K562 (cell line): ENCODE data around the gene GRK4. TPM values are rescaled to one million over a fixed set of nuclear protein-coding genes. Genes with fewer than 3 reads are reported as not detected.
A peak's percentile ranks its signal among the peaks of the same experiment; 100 is the strongest.

Experiments used
- BACH1 ChIP-seq: fragments of 200-800 bp; sonication (Bioruptor generic); IDR thresholded peaks from 2 replicates; pipeline ENCODE4 v1.6.1; 2016; ENCODE audit warnings: missing genetic modification characterization, missing compliant biosample characterization
- CBFA2T2 ChIP-seq: fragments of 450-650 bp; conservative IDR thresholded peaks from 2 replicates; pipeline ENCODE4 v1.6.1; 2017; ENCODE audit warnings: mild to moderate bottlenecking
- CREM ChIP-seq: IDR thresholded peaks from 2 replicates; pipeline ENCODE4 v1.6.1; 2014; ENCODE audit warnings: antibody characterized with exemption, low read depth
- FOXJ2 ChIP-seq: fragments of 200-800 bp; sonication (Bioruptor generic); IDR thresholded peaks from 2 replicates; pipeline ENCODE4 v1.6.1; 2016; ENCODE audit warnings: missing genetic modification characterization, missing compliant biosample characterization
- HDAC2 ChIP-seq: fragments of 450-650 bp; IDR thresholded peaks from 2 replicates; pipeline ENCODE4 v1.6.1; 2016; ENCODE audit warnings: mild to moderate bottlenecking
- HDAC8 ChIP-seq: fragments of 450-650 bp; IDR thresholded peaks from 2 replicates; pipeline ENCODE4 v1.6.1; 2016; ENCODE audit warnings: mild to moderate bottlenecking, missing genetic modification characterization, moderate library complexity, missing compliant biosample characterization
- ID3 ChIP-seq, 2 experiments: fragments of 250-450 bp in 1 of 2; fragments of 450-650 bp in 1 of 2; sonication (Bioruptor Pico) in 1 of 2; IDR thresholded peaks; 2 replicates each; pipeline versions ENCODE4 v1.6.1 to v1.8.0; 2016 to 2021; ENCODE audit warnings: mild to moderate bottlenecking in 2 of 2, moderate library complexity in 2 of 2, missing compliant biosample characterization in 1 of 2, missing genetic modification characterization in 1 of 2
- JUND ChIP-seq, 2 experiments: IDR thresholded peaks; 2 replicates in 1 of 2; 3 replicates in 1 of 2; pipeline ENCODE4 v1.6.1; 2011; ENCODE audit warnings: borderline replicate concordance in 2 of 2, low read depth in 2 of 2, low read length in 2 of 2, improper control_type of control experiment in 1 of 2, missing biosample characterization in 1 of 2, missing genetic modification characterization in 1 of 2, missing genetic modification reagents in 1 of 2
- NELFE ChIP-seq: IDR thresholded peaks from 2 replicates; pipeline ENCODE4 v1.6.1; 2011; ENCODE audit warnings: mild to moderate bottlenecking; ENCODE audit not compliant: insufficient read depth, insufficient read length
- PREB ChIP-seq: sonication (generic); formaldehyde crosslinking; IDR thresholded peaks from 2 replicates; pipeline ENCODE4 v1.8.1; 2023; ENCODE audit warnings: mild to moderate bottlenecking, missing genetic modification reagents
- PRMT5 ChIP-seq: sonication (generic); formaldehyde crosslinking; IDR thresholded peaks from 2 replicates; pipeline ENCODE4 v1.5.0; 2020; ENCODE audit warnings: missing genetic modification reagents
- SIN3A ChIP-seq, 2 experiments: fragments of 150-350 bp in 1 of 2; IDR thresholded peaks; 2 replicates each; pipeline ENCODE4 v1.6.1; 2011 to 2016; ENCODE audit warnings: borderline replicate concordance in 2 of 2, low read depth in 2 of 2, low read length in 2 of 2, mild to moderate bottlenecking in 2 of 2, moderate library complexity in 2 of 2; ENCODE audit not compliant: control insufficient read depth in 1 of 2
- SIN3B ChIP-seq: fragments of 450-650 bp; IDR thresholded peaks from 2 replicates; pipeline ENCODE4 v1.6.1; 2017; ENCODE audit warnings: low read depth, mild to moderate bottlenecking, moderate library complexity
- SMAD3 ChIP-seq: fragments of 450-650 bp; formaldehyde crosslinking; conservative IDR thresholded peaks from 2 replicates; pipeline ENCODE4 v1.4.0; 2020; ENCODE audit warnings: mild to moderate bottlenecking
- SMAD4 ChIP-seq: fragments of 250-450 bp; sonication (Bioruptor Pico); conservative IDR thresholded peaks from 2 replicates; pipeline ENCODE4 v1.8.0; 2021; ENCODE audit warnings: inconsistent platforms, mild to moderate bottlenecking, moderate library complexity
- THAP12 ChIP-seq: fragments of 250-450 bp; sonication (Bioruptor Pico); IDR thresholded peaks from 2 replicates; pipeline ENCODE4 v1.9.0; 2021; ENCODE audit warnings: mild to moderate bottlenecking, inconsistent platforms
- ZNF175 ChIP-seq: fragments of 200-800 bp; sonication (Bioruptor generic); IDR thresholded peaks from 2 replicates; pipeline ENCODE4 v1.6.1; 2016; ENCODE audit warnings: low read depth, mild to moderate bottlenecking, missing genetic modification characterization, missing compliant biosample characterization
- ZNF311 ChIP-seq: fragments of 250-450 bp; sonication (Bioruptor Pico); IDR thresholded peaks from 2 replicates; pipeline ENCODE4 v1.4.0; 2020; ENCODE audit warnings: mild to moderate bottlenecking, moderate library complexity
- polyA plus RNA-seq, 8 experiments: library from polyadenylated mRNA; depleted of rRNA in 4 of 8; stranded (reverse) in 5 of 8; unstranded in 3 of 8; fragments of >200 nt; fragmentation: Nextera tagmentation in 2 of 8; fragmentation: Illumina TruSeq in 1 of 8; extraction: Ambion mirVana in 2 of 8; extraction: Trizol in 1 of 8; gene quantifications; 2 replicates each; pipeline versions ENCODE4 v1.2.1 to v1.2.3, GENCODE V29; 2011 to 2014; ENCODE audit warnings: inconsistent platforms in 1 of 8, missing spikeins in 1 of 8
- total RNA-seq, 7 experiments: library from RNA; depleted of rRNA in 6 of 7; stranded (reverse); fragments of >200 nt in 6 of 7; fragmentation: Illumina TruSeq in 2 of 7; extraction: Trizol in 2 of 7; gene quantifications; 2 replicates each; pipeline versions ENCODE4 v1.2.1 to v1.2.3, GENCODE V29; 2011 to 2021; ENCODE audit warnings: low replicate concordance in 1 of 7
- TF ChIP-seq, protein P1 (sequence below): fragments of 450-650 bp; IDR thresholded peaks from 2 replicates; pipeline ENCODE4 v1.6.1; 2016; ENCODE audit warnings: antibody characterized with exemption
- TF ChIP-seq, protein P2 (sequence below), 2 experiments: fragments of 450-650 bp in 1 of 2; sonication (generic) in 1 of 2; formaldehyde crosslinking; conservative IDR thresholded peaks; 2 replicates each; pipeline versions ENCODE4 v1.4.0 to v1.8.1; 2020 to 2022; ENCODE audit warnings: mild to moderate bottlenecking in 1 of 2, missing genetic modification reagents in 1 of 2

GRK4 gene
- total and polyA plus RNA-seq, 9 of the 15 experiments (the other 6 are each of a cell fraction or from before 2014, with no cell fraction given) = 1.1 to 4.8 (median 2.6) TPM

DNA sequence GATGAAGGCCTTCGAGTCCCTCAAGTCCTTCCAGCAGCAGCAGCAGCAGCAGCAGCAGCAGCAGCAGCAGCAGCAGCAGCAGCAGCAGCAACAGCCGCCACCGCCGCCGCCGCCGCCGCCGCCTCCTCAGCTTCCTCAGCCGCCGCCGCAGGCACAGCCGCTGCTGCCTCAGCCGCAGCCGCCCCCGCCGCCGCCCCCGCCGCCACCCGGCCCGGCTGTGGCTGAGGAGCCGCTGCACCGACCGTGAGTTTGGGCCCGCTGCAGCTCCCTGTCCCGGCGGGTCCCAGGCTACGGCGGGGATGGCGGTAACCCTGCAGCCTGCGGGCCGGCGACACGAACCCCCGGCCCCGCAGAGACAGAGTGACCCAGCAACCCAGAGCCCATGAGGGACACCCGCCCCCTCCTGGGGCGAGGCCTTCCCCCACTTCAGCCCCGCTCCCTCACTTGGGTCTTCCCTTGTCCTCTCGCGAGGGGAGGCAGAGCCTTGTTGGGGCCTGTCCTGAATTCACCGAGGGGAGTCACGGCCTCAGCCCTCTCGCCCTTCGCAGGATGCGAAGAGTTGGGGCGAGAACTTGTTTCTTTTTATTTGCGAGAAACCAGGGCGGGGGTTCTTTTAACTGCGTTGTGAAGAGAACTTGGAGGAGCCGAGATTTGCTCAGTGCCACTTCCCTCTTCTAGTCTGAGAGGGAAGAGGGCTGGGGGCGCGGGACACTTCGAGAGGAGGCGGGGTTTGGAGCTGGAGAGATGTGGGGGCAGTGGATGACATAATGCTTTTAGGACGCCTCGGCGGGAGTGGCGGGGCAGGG is 111.7 kb downstream of the GRK4 start (continued):
- TF ChIP-seq PRMT5 (CRISPR knock-in tag) (no peak), PREB (no peak), SIN3B (no peak), SMAD3 (CRISPR knock-in tag) (no peak), HDAC8 (tag) (no peak), NELFE (no peak), THAP12 (CRISPR knock-in tag) (no peak), BACH1 (tag) (no peak), ID3 (CRISPR knock-in tag; IDR thresholded peaks at IDR 0.05) (no peak), ID3 (tag; IDR thresholded peaks at IDR 0.05) (no peak), CREM (no peak), CBFA2T2 (no peak), ZNF311 (CRISPR knock-in tag) (no peak), SIN3A (IDR thresholded peaks at IDR 0.05; ENCODE audit: borderline replicate concordance in 2 of 2, control insufficient read depth in 1 of 2, low read depth in 2 of 2, low read length in 2 of 2) (0 out of 4 replicates have a peak, but pooled peaks of 1 of the 2 experiments have one; percentile 35), ZNF175 (no peak), FOXJ2 (tag) (no peak), SMAD4 (CRISPR knock-in tag) (0 out of 2 replicates have a peak, but pooled peaks have one; percentile 7), HDAC2 (0 out of 2 replicates have a peak, but pooled peaks have one; percentile 37), JUND (IDR thresholded peaks at IDR 0.05; ENCODE audit: borderline replicate concordance, low read depth, low read length) (peak; percentile 46; the same call in 1 of the 2 replicates), JUND (tag; IDR thresholded peaks at IDR 0.05; ENCODE audit: borderline replicate concordance, low read depth, low read length) (no peak; the same call in 2 of the 3 replicates)
- TF ChIP-seq, protein P1, sequence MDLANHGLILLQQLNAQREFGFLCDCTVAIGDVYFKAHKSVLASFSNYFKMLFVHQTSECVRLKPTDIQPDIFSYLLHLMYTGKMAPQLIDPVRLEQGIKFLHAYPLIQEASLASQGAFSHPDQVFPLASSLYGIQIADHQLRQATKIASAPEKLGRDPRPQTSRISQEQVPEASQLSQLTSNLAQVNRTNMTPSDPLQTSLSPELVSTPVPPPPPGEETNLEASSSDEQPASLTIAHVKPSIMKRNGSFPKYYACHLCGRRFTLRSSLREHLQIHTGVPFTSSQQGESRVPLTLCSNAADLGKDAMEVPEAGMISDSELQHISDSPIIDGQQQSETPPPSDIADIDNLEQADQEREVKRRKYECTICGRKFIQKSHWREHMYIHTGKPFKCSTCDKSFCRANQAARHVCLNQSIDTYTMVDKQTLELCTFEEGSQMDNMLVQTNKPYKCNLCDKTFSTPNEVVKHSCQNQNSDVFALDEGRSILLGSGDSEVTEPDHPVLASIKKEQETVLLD = no peak
- TF ChIP-seq, protein P2, sequence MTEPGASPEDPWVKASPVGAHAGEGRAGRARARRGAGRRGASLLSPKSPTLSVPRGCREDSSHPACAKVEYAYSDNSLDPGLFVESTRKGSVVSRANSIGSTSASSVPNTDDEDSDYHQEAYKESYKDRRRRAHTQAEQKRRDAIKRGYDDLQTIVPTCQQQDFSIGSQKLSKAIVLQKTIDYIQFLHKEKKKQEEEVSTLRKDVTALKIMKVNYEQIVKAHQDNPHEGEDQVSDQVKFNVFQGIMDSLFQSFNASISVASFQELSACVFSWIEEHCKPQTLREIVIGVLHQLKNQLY (CRISPR knock-in tag; conservative IDR thresholded peaks at IDR 0.05) = no peak
